Uterus (tissue), 4 donors: ENCODE results near the gene DOCK7. TPM values are rescaled to one million over a fixed set of nuclear protein-coding genes. Genes with fewer than 3 reads are reported as not detected.

Experiments
- DNase-seq, 2 donors: peaks; one replicate each; pipeline ENCODE4 v3.0.0-alpha.2; 2019 to 2020
- H3K27ac ChIP-seq, 2 donors: fragments of 200-600 bp; sonication (generic); 1 replicate in 1 of 2; 2 replicates in 1 of 2; pipeline ENCODE4 v1.5.1; 2016 to 2018
- H3K27me3 ChIP-seq, 2 donors: fragments of 200-600 bp; sonication (generic); one replicate each; pipeline ENCODE4 v1.5.1; 2018 to 2019; ENCODE audit warnings: control low read depth in 1 of 2
- H3K36me3 ChIP-seq, 2 donors: fragments of 200-600 bp; sonication (generic); one replicate each; pipeline ENCODE4 v1.5.1; 2019; ENCODE audit warnings: control low read depth in 1 of 2
- H3K4me1 ChIP-seq, 2 donors: fragments of 200-600 bp; sonication (generic); one replicate each; pipeline ENCODE4 v1.5.1; 2018 to 2019; ENCODE audit warnings: control low read depth in 1 of 2
- H3K4me3 ChIP-seq, 2 donors: fragments of 200-600 bp; sonication (generic); 1 replicate in 1 of 2; 2 replicates in 1 of 2; pipeline ENCODE4 v1.5.1; 2018 to 2019; ENCODE audit warnings: mild to moderate bottlenecking in 1 of 2
- H3K9me3 ChIP-seq, 2 donors: fragments of 200-600 bp; sonication (generic); one replicate each; pipeline ENCODE4 v1.5.1; 2019; ENCODE audit warnings: control low read depth in 1 of 2
- CTCF ChIP-seq, 4 experiments: fragments of 200-600 bp in 2 of 4; fragments of 450-650 bp in 2 of 4; sonication (generic) in 2 of 4; IDR thresholded peaks; one replicate each; pipeline ENCODE4 v1.5.1; 2016 to 2019; ENCODE audit warnings: antibody characterized with exemption in 4 of 4, mild to moderate bottlenecking in 2 of 4, moderate library complexity in 1 of 4
- POLR2A ChIP-seq, 2 donors: fragments of 450-650 bp; IDR thresholded peaks; one replicate each; pipeline ENCODE4 v1.6.1; 2016; ENCODE audit warnings: antibody characterized with exemption in 2 of 2, mild to moderate bottlenecking in 1 of 2, moderate library complexity in 1 of 2
- intact Hi-C: fragments of 100-400 bp; cut with DNase I; formaldehyde crosslinking; loops from one replicate; pipeline ENCODE4 v1.15.1; 2023; ENCODE audit warnings: low total_unique reads
- total RNA-seq, 4 donors: library from RNA; depleted of rRNA in 3 of 4; stranded (reverse); fragments of >200 nt in 3 of 4; gene quantifications; one replicate each; pipeline versions ENCODE4 v1.1.0 to v1.2.4, GENCODE V29; 2014 to 2023
- donor health status: DM: yes; HTN: yes; CAD: no.

DOCK7 gene
- total RNA-seq, 4 donors from 2014 or later, result 17.9 to 134 (median 77.9) TPM

- Histone ChIP-seq H3K27ac (peak overlapping the region; percentile 60 to 82), H3K4me3 (no peak overlapping the region), H3K4me1 (peaks cover 0 to 3% of the 10 kb centered on the region in 2 donors), H3K9me3 (no peaks in the 10 kb centered on the region), H3K36me3 (no peaks in the 10 kb centered on the region), H3K27me3 (no peaks in the 10 kb centered on the region)
- intact Hi-C loops, result no loop called here
- no peak for TF ChIP-seq POLR2A (IDR thresholded peaks at IDR 0.05)
- no peak for TF ChIP-seq CTCF (IDR thresholded peaks at IDR 0.05)
- DNase-seq, result no peak
Observed at GRCh38 chr1:62689524-62689923, 1.3 kb upstream of the DOCK7 start.

- peak overlapping the region; percentile 69 to 96 for H3K4me3 ChIP-seq
- DNase-seq, result no peak
- TF ChIP-seq CTCF (IDR thresholded peaks at IDR 0.05) (no peak), POLR2A (IDR thresholded peaks at IDR 0.05) (no peak)
- H3K27me3 ChIP-seq, result no peaks in the 10 kb centered on the region
- peak overlapping the region; percentile 82 to 85 for H3K27ac ChIP-seq
- H3K4me1 ChIP-seq, result peaks cover 0 to 3% of the 10 kb centered on the region in 2 donors
- no peaks in the 10 kb centered on the region for H3K36me3 ChIP-seq
- intact Hi-C loops, result no loop called here
- no peaks in the 10 kb centered on the region for H3K9me3 ChIP-seq
Observed at GRCh38 chr1:62688687-62689085, 500 bp upstream of the DOCK7 start.

- H3K4me3 ChIP-seq, result peak overlapping the region; percentile 69 to 96
- no peaks in the 10 kb centered on the region for H3K9me3 ChIP-seq
- no peaks in the 10 kb centered on the region for H3K36me3 ChIP-seq
- H3K27me3 ChIP-seq, result no peaks in the 10 kb centered on the region
- intact Hi-C loops, result no loop called here
- H3K27ac ChIP-seq, result peak overlapping the region; percentile 82 to 85
- TF ChIP-seq POLR2A (IDR thresholded peaks at IDR 0.05) (no peak), CTCF (IDR thresholded peaks at IDR 0.05) (no peak)
- peak; percentile 18 to 31 for DNase-seq
- H3K4me1 ChIP-seq, result peaks cover 0 to 3% of the 10 kb centered on the region in 2 donors
Observed at GRCh38 chr1:62687421-62687902, 724 bp downstream of the DOCK7 start.

GRCh38 chr1:62686822-62687221 is 1.4 kb downstream of the DOCK7 start:
- TF ChIP-seq POLR2A (IDR thresholded peaks at IDR 0.05) (no peak), CTCF (IDR thresholded peaks at IDR 0.05) (no peak)
- Histone ChIP-seq H3K9me3 (no peaks in the 10 kb centered on the region), H3K27ac (peak overlapping the region; percentile 82 to 85), H3K4me1 (peaks cover 0 to 3% of the 10 kb centered on the region in 2 donors), H3K36me3 (no peaks in the 10 kb centered on the region), H3K4me3 (peak overlapping the region in 1 of 2 donors; percentile 96), H3K27me3 (no peaks in the 10 kb centered on the region)
- no peak for DNase-seq
- intact Hi-C loops, result no loop called here

GRCh38 chr1:62685431-62685859 is 2.7 kb downstream of the DOCK7 start:
- intact Hi-C loops, result no loop called here
- no peak overlapping the region for H3K4me3 ChIP-seq
- peaks cover 0 to 3% of the 10 kb centered on the region in 2 donors for H3K4me1 ChIP-seq

More at GRCh38 chr1:62685431-62685859, 2.7 kb downstream of the DOCK7 start:
- Histone ChIP-seq H3K36me3 (no peaks in the 10 kb centered on the region), H3K27ac (no peak overlapping the region), H3K9me3 (no peaks in the 10 kb centered on the region), H3K27me3 (no peaks in the 10 kb centered on the region)
- no peak for DNase-seq
- TF ChIP-seq POLR2A (IDR thresholded peaks at IDR 0.05) (no peak), CTCF (IDR thresholded peaks at IDR 0.05) (no peak)
